GM19025 (cell line): ENCODE data around the gene RASAL1.

Experiments
- ATAC-seq: cut with Tn5 transposase; IDR thresholded peaks from one replicate; pipeline ENCODE4 v1.9.1; 2021; ENCODE audit warnings: mild to moderate bottlenecking, low read depth, moderate library complexity; ENCODE audit not compliant: unreplicated experiment

Gene RASAL1

DNA sequence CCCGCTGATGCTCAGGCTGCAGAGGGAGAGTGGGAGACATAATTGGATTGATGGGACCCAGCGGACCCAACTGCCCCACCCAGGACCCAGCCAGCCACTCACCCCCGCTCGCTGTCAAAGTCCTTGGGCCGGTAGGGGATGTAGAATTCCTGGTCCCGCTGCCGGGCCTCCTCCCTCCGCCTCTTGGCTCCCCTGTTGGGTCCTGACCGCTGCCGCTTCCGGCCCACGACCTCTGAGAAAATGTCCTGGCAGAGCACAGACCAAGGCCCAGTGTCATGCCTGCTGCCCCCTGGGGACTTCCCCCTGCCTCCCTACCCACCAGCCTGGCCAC, 27.4 kb upstream of the RASAL1 start:
- ATAC-seq: no peak

DNA sequence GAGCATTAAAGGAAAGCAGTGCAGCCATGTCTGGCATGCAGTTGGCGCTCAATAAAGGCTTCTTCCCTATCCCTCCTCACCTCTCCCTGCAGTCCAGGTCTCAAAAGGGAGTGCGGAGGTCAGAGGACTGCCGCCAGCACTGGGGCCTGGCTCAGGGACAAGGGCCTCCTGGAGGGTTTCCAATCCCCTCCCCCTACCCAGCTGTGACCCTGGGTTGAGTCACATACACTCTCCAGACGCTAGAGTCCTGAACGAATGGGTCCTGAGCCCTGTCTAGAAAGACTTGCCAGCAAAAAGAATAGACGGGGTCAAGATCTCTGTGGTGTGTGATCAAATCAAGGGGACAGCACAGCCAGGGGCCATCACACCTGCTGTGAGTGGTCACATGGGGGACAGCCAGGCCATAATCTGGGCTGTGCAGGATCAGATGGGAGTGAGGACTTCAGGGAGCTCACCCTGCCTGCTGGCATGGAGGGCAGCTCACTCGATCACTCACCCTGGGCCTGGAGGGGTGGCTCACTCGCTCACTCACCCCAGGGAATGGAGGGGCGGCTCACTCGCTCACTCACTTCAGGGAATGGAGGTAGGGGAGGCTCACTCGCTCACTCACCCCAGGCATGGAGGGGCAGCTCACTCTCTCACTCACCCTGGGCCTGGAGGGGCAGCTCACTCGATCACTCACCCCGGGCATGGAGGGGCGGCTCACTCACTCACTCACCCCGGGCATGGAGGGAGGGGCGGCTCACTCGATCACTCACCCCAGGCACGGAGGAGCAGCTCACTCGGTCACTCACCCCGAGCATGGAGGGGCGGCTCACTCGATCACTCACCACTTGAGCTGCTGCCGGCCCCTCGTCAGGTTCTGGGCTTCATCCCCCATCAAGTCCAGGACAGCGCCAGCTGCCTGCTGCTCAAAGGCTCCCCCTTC, 26.8 kb upstream of the RASAL1 start:
- ATAC-seq: no peak

GRCh38 chr12:113161415-113162016, 26.0 kb upstream of the RASAL1 start:
- no peak for ATAC-seq

- ATAC-seq: no peak
Measured at GRCh38 chr12:113159937-113160336, 24.4 kb upstream of the RASAL1 start.

- ATAC-seq: no peak
Measured at GRCh38 chr12:113158439-113159203, 23.1 kb upstream of the RASAL1 start.

GRCh38 chr12:113157218-113157859, 21.8 kb upstream of the RASAL1 start:
- ATAC-seq: no peak

- ATAC-seq: no peak
Measured at GRCh38 chr12:113155646-113156045, 20.1 kb upstream of the RASAL1 start.

DNA sequence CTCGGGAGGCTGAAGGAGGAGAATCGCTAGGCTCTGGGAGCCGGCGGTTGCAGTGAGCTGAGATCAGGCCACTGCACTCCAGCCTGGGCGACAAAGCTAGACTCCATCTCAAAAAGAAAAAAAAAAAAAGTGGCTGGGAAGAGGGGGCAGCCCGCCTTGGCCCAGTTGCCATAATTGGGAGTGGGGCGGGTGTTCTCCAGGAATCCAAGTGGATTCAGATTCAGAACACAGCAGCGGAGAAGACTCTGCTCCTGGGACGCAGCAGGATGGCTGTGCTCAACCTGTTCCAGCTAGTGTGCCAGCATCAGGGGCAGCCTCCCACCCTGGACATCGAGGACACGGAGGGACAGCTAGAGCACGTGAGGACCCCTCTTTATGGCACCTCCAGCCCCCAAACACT, 19.5 kb upstream of the RASAL1 start:
- no peak for ATAC-seq

DNA sequence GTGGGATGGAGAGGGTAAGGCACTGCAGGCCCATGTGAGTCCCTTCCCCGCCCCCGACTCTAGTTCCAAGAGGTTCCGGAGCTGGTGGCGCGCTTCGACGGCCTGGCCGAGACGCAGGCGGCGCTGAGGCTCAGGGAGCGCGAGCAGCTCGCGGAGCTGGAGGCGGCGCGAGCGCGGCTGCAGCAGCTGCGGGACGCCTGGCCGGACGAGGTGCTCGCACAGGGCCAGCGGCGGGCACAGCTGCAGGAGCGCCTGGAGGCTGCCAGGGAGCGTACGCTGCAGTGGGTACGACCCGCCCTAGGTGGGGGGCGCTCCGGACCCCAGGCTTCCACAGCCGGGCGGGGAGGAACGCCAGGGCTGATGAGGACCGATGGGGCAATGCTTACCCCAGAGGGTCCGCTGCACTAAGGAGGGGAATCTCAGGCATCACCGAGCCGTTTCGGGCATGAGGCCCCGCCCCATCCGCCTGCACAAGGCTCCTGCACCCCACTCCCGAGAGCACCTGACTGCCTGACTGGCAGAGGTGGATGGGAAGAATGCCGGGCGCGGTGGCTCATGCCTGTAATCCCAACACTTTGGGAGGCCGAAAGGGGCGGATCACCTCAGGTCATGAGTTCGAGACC, 18.9 kb upstream of the RASAL1 start:
- no peak for ATAC-seq

- ATAC-seq: peak; percentile 64
Measured at GRCh38 chr12:113152835-113153814, 17.6 kb upstream of the RASAL1 start.

GRCh38 chr12:113152196-113152834, 16.8 kb upstream of the RASAL1 start:
- no peak for ATAC-seq

- no peak for ATAC-seq
Measured at GRCh38 chr12:113151655-113152054, 16.1 kb upstream of the RASAL1 start.

GRCh38 chr12:113149361-113150150, 14.0 kb upstream of the RASAL1 start, which contains the start of gene CFAP73:
CFAP73 (plus strand) TSS chr12:113149724; CDS start chr12:113149858, 134 bp downstream.
- ATAC-seq: no peak

DNA sequence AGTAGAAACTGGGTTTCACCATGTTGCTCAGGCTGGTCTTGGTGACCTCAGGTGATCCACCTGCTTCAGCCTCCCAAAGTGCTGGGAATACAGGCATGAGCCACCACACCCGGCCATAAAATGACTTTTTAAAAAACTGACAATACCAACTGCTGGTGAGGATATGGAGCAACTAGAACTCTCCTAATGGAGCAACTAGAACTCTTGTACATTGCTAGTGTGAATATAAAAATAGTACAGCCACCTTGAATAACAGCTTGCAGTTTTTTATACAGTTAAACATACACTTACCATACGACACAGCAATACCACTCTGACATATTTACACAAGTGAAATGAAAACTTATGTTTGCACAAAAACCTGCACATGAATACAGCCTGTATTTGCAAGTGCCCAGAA, 11.4 kb upstream of the RASAL1 start:
- ATAC-seq: no peak

DNA sequence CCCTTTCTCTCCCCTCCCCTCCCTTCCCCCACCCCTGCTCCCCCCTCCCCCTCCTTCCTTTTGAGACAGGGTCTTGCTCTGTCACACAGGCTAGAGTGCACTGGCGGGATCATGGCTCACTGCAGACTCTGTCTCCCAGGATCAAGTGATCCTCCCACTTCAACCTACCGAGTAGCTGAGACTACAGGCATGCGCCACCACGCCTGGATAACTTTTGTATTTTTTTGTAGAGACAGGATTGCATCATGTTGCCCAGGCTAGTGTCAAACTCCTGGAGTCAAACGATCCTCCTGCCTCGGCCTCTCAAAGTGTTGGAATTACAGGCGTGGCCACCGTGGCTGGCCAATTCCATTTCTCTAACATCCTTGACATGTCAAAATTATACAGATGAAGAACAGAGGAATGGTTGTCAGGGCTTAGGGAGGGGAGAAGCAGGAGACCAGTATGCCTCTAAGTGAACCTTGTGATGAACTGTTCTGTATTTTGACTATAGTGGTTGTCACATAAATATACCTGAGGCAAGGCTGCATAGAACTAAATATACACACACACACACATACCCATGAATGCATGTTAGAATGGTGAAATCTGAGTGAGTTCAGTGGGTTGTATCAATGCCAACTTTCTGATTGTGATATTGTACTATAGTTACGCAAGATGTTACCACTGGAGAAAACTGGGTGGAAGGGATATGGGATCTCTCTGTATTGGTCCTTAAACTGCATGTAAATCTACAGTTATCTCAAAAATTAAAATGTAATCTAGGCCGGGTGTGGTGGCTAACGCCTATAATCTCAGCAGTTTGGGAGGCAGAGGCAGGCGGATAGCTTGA, 10.4 kb upstream of the RASAL1 start:
- ATAC-seq: no peak

DNA sequence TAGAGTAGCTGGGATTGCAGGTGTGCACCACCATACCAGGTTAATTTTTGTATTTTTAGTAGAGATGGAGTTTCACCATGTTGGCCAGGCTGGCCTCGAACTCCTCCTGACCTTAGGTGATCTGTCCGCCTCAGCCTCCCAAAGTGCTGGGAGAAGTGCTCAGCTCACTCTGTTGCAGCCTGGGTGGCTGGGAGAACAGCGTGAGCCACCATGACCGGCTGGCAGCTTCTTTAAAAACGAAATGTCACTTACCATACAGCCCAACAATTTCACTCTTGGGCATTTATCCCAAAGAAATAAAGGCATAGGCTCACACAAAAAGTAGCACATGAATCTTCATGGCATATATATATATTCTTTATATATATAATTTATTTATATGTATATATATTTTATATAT, 9.2 kb upstream of the RASAL1 start:
- no peak for ATAC-seq

DNA sequence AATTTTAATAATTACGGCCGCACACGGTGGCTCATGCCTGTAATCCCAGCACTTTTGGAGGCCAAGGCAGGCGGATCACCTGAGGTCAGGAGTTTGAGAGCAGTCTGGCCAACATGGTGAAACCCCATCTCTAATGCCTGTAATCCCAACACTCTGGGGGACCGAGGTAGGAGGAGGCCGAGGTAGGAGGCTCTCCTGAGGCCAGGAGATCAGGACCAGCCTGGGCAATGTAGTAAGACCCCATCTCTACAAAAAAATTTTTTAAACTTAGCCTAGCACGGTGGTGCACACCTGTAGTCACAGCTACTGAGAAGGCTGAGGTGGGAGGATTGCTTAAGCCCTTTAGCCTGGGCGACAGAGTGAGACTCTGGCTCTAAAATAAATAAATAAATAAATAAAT, 8.4 kb upstream of the RASAL1 start:
- ATAC-seq: no peak
